Activated T-helper 17 cell treated with anti-CD3 and anti-CD28 coated beads, Interleukin-2, amount 50 U/mL, for 72 hours (primary cell): Measurements from ENCODE around the gene NDRG3. TPM values are rescaled to one million over a fixed set of nuclear protein-coding genes. Genes with fewer than 3 reads are reported as not detected.

Experiments
- ATAC-seq: fragments of 150-1000 bp; cut with Tn5 transposase; replicated peaks from 2 replicates; pipeline ENCODE4 v1.10.0; 2021; ENCODE audit warnings: mild to moderate bottlenecking, moderate library complexity
- H3K27ac Mint-ChIP-seq: one replicate; pipeline ENCODE4 v1.8.0; 2022; ENCODE audit warnings: mixed read lengths
- H3K27me3 Mint-ChIP-seq: one replicate; pipeline ENCODE4 v1.8.0; 2022; ENCODE audit warnings: mixed read lengths
- H3K36me3 Mint-ChIP-seq: one replicate; pipeline ENCODE4 v1.8.0; 2022; ENCODE audit warnings: low read depth, mild to moderate bottlenecking, mixed read lengths
- H3K4me1 Mint-ChIP-seq: one replicate; pipeline ENCODE4 v1.8.0; 2022; ENCODE audit warnings: mixed read lengths
- H3K4me3 Mint-ChIP-seq: one replicate; pipeline ENCODE4 v1.8.0; 2022; ENCODE audit warnings: mild to moderate bottlenecking, mixed read lengths
- H3K9me3 Mint-ChIP-seq: one replicate; pipeline ENCODE4 v1.8.0; 2022; ENCODE audit warnings: mixed read lengths
- total RNA-seq, 2 donors: library from RNA; stranded (reverse); gene quantifications; one replicate each; pipeline ENCODE4 v1.2.3, GENCODE V29; 2022

NDRG3 gene
- 10 to 100 TPM; 30.5 to 30.7 TPM for total RNA-seq

- no peaks in the 10 kb centered on the region for H3K27me3 Mint-ChIP-seq
- H3K27ac Mint-ChIP-seq: peak within 1 kb of the TSS; percentile 93
- peaks cover 5% of the 10 kb centered on the region for H3K4me1 Mint-ChIP-seq
- peak within 1 kb of the TSS; percentile 91 for H3K4me3 Mint-ChIP-seq
- peak; percentile 99 for ATAC-seq
- H3K9me3 Mint-ChIP-seq: no peaks in the 10 kb centered on the region
- H3K36me3 Mint-ChIP-seq: peaks cover 5% of the 10 kb centered on the region
Observed at GRCh38 chr20:36745927-36746659, at the start of gene NDRG3. Gene NDRG3 (minus strand): TSS chr20:36746090. CDS start chr20:36721735, 24,355 bp downstream.

GRCh38 chr20:36794116-36794474, 48.2 kb upstream of the NDRG3 start:
- Mint-ChIP-seq H3K4me1 (no peaks in the 10 kb centered on the region), H3K9me3 (no peaks in the 10 kb centered on the region), H3K4me3 (no peak overlapping the region), H3K27me3 (no peaks in the 10 kb centered on the region), H3K36me3 (no peaks in the 10 kb centered on the region), H3K27ac (no peak overlapping the region)
- no peak for ATAC-seq

- Mint-ChIP-seq H3K27ac (no peak overlapping the region), H3K4me1 (no peaks in the 10 kb centered on the region), H3K9me3 (no peaks in the 10 kb centered on the region), H3K27me3 (no peaks in the 10 kb centered on the region), H3K36me3 (no peaks in the 10 kb centered on the region), H3K4me3 (no peak overlapping the region)
- ATAC-seq: no peak
Observed at GRCh38 chr20:36793294-36794115, 47.6 kb upstream of the NDRG3 start.

GRCh38 chr20:36792422-36792821, 46.5 kb upstream of the NDRG3 start:
- Mint-ChIP-seq H3K4me3 (no peak overlapping the region), H3K27me3 (no peaks in the 10 kb centered on the region), H3K4me1 (no peaks in the 10 kb centered on the region), H3K27ac (no peak overlapping the region), H3K36me3 (no peaks in the 10 kb centered on the region), H3K9me3 (no peaks in the 10 kb centered on the region)
- ATAC-seq: no peak

GRCh38 chr20:36791862-36792261, 46.0 kb upstream of the NDRG3 start:
- H3K4me1 Mint-ChIP-seq: no peaks in the 10 kb centered on the region
- ATAC-seq: no peak
- H3K36me3 Mint-ChIP-seq: no peaks in the 10 kb centered on the region
- no peaks in the 10 kb centered on the region for H3K9me3 Mint-ChIP-seq
- H3K27ac Mint-ChIP-seq: no peak overlapping the region
- no peak overlapping the region for H3K4me3 Mint-ChIP-seq
- H3K27me3 Mint-ChIP-seq: no peaks in the 10 kb centered on the region

- Mint-ChIP-seq H3K4me3 (no peak overlapping the region), H3K9me3 (no peaks in the 10 kb centered on the region), H3K4me1 (no peaks in the 10 kb centered on the region), H3K27me3 (no peaks in the 10 kb centered on the region), H3K27ac (no peak overlapping the region), H3K36me3 (no peaks in the 10 kb centered on the region)
- ATAC-seq: no peak
Observed at GRCh38 chr20:36786663-36787062, 40.8 kb upstream of the NDRG3 start.

- no peaks in the 10 kb centered on the region for H3K9me3 Mint-ChIP-seq
- no peak overlapping the region for H3K4me3 Mint-ChIP-seq
- H3K27me3 Mint-ChIP-seq: no peaks in the 10 kb centered on the region
- no peaks in the 10 kb centered on the region for H3K4me1 Mint-ChIP-seq
- H3K27ac Mint-ChIP-seq: no peak overlapping the region
- no peaks in the 10 kb centered on the region for H3K36me3 Mint-ChIP-seq
- no peak for ATAC-seq
Observed at GRCh38 chr20:36786246-36786645, 40.4 kb upstream of the NDRG3 start.

- ATAC-seq: no peak
- Mint-ChIP-seq H3K27me3 (no peaks in the 10 kb centered on the region), H3K4me1 (no peaks in the 10 kb centered on the region), H3K9me3 (no peaks in the 10 kb centered on the region), H3K27ac (no peak overlapping the region), H3K4me3 (no peak overlapping the region), H3K36me3 (no peaks in the 10 kb centered on the region)
Observed at GRCh38 chr20:36785308-36785707, 39.4 kb upstream of the NDRG3 start.

- H3K27ac Mint-ChIP-seq: no peak overlapping the region
- no peaks in the 10 kb centered on the region for H3K4me1 Mint-ChIP-seq
- no peaks in the 10 kb centered on the region for H3K27me3 Mint-ChIP-seq
- no peaks in the 10 kb centered on the region for H3K36me3 Mint-ChIP-seq
- no peak for ATAC-seq
- H3K4me3 Mint-ChIP-seq: no peak overlapping the region
- H3K9me3 Mint-ChIP-seq: no peaks in the 10 kb centered on the region
Observed at GRCh38 chr20:36784900-36785299, 39.0 kb upstream of the NDRG3 start.

GRCh38 chr20:36784116-36784515, 38.2 kb upstream of the NDRG3 start:
- no peaks in the 10 kb centered on the region for H3K9me3 Mint-ChIP-seq
- H3K4me3 Mint-ChIP-seq: no peak overlapping the region
- no peak overlapping the region for H3K27ac Mint-ChIP-seq
- no peaks in the 10 kb centered on the region for H3K36me3 Mint-ChIP-seq
- no peaks in the 10 kb centered on the region for H3K27me3 Mint-ChIP-seq
- no peak for ATAC-seq
- no peaks in the 10 kb centered on the region for H3K4me1 Mint-ChIP-seq

GRCh38 chr20:36779656-36780025, 33.8 kb upstream of the NDRG3 start:
- H3K9me3 Mint-ChIP-seq: no peaks in the 10 kb centered on the region
- H3K4me3 Mint-ChIP-seq: no peak overlapping the region
- H3K27me3 Mint-ChIP-seq: no peaks in the 10 kb centered on the region
- no peaks in the 10 kb centered on the region for H3K4me1 Mint-ChIP-seq
- H3K36me3 Mint-ChIP-seq: no peaks in the 10 kb centered on the region
- H3K27ac Mint-ChIP-seq: peak overlapping the region; percentile 58
- ATAC-seq: no peak

GRCh38 chr20:36778831-36779655, 33.2 kb upstream of the NDRG3 start:
- no peak for ATAC-seq
- Mint-ChIP-seq H3K4me1 (no peaks in the 10 kb centered on the region), H3K27ac (peak overlapping the region; percentile 58)

GRCh38 chr20:36777576-36777975, 31.7 kb upstream of the NDRG3 start:
- no peaks in the 10 kb centered on the region for H3K27me3 Mint-ChIP-seq
- H3K36me3 Mint-ChIP-seq: peaks cover 10% of the 10 kb centered on the region
- peaks cover 3% of the 10 kb centered on the region for H3K4me1 Mint-ChIP-seq
- H3K4me3 Mint-ChIP-seq: no peak overlapping the region
- no peaks in the 10 kb centered on the region for H3K9me3 Mint-ChIP-seq
- peak overlapping the region; percentile 55 for H3K27ac Mint-ChIP-seq
- ATAC-seq: no peak

More at GRCh38 chr20:36778831-36779655, 33.2 kb upstream of the NDRG3 start:
- H3K9me3 Mint-ChIP-seq: no peaks in the 10 kb centered on the region
- no peaks in the 10 kb centered on the region for H3K27me3 Mint-ChIP-seq
- no peak overlapping the region for H3K4me3 Mint-ChIP-seq
- H3K36me3 Mint-ChIP-seq: peaks cover 3% of the 10 kb centered on the region

GRCh38 chr20:36777167-36777566, 31.3 kb upstream of the NDRG3 start:
- no peak for ATAC-seq
- Mint-ChIP-seq H3K27me3 (no peaks in the 10 kb centered on the region), H3K4me1 (peaks cover 5% of the 10 kb centered on the region), H3K9me3 (no peaks in the 10 kb centered on the region), H3K27ac (peak overlapping the region; percentile 55), H3K4me3 (no peak overlapping the region), H3K36me3 (peaks cover 10% of the 10 kb centered on the region)
